IPS-18c (cell line): ENCODE results near the gene ABL2.
A peak's percentile ranks its signal among the peaks of the same experiment; 100 is the strongest.

Source experiments
- H3K4me3 ChIP-seq: 2 replicates; pipeline ENCODE4 v1.7.0; 2013; ENCODE audit warnings: low read depth, mild to moderate bottlenecking, low read length, moderate library complexity; ENCODE audit not compliant: insufficient read depth
- H3K9me3 ChIP-seq: one replicate; pipeline ENCODE4 v1.6.1; 2013; ENCODE audit warnings: mild to moderate bottlenecking, low read length, moderate library complexity; ENCODE audit not compliant: control insufficient read depth, insufficient read depth

Gene ABL2

GRCh38 chr1:179091691-179092165 lies 137.7 kb downstream of the ABL2 start:
- no peak overlapping the region for H3K4me3 ChIP-seq
- H3K9me3 ChIP-seq = peaks cover 2% of the 10 kb centered on the region

GRCh38 chr1:179090923-179091322 lies 138.6 kb downstream of the ABL2 start:
- Histone ChIP-seq H3K4me3 (no peak overlapping the region), H3K9me3 (peaks cover 2% of the 10 kb centered on the region)

GRCh38 chr1:179090522-179090921 lies 139.0 kb downstream of the ABL2 start:
- H3K9me3 ChIP-seq = peaks cover 2% of the 10 kb centered on the region
- H3K4me3 ChIP-seq = no peak overlapping the region

DNA sequence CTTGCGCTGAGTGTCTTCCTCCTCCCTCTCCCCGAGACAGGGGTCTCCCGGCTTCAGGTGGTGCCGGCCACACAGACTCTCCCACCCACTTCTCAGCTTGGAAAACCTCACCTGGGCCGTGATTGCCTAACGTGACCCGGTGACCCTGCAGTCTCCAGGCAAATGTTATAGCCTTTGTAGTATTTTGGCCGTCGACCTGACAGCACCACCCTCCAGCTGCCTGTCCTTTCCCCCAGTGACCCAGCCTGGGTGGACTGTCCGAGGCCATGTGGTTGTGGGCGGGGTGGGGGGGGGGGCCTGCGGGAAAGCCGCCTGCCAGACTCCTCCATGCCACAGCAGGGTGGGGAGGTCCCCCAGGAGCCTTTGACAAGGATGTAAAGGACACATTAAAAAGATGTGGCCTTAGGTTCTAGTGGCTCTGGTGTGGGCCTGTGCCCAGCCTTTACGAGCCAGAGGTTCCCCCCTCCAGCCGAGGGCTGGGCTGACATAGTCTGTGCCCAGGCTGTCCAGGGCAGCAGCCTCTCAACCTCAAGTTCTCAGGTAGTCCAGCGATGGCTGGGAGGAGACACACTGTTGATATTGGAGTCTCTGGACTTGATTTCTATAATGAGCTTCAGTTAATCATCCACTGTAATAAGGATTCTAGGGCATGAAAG lies 139.5 kb downstream of the ABL2 start:
- H3K4me3 ChIP-seq = no peak overlapping the region
- peaks cover 2% of the 10 kb centered on the region for H3K9me3 ChIP-seq

DNA sequence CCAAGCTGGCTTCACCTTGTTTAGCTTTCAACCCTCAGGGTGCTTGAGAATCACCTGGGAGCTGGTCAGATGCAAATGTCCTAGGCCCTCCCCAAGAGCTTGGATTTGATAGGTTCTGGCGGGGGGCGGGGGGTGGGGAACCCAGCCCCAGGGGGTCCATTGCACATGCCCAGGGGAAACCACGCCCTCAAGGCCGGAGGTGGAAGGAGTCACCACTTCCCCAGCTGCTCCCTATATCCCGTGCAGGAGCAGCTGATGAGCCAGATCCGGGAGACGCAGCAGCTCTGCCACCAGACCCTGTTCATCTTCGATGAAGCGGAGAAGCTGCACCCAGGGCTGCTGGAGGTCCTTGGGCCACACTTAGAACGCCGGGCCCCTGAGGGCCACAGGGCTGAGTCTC lies 141.8 kb downstream of the ABL2 start:
- Histone ChIP-seq H3K4me3 (peak overlapping the region; percentile 52; the same call in 1 of the 2 replicates), H3K9me3 (peaks cover 2% of the 10 kb centered on the region)

- Histone ChIP-seq H3K4me3 (no peak overlapping the region), H3K9me3 (peaks cover 2% of the 10 kb centered on the region)
Measured at GRCh38 chr1:179083533-179083932, 145.9 kb downstream of the ABL2 start.

- Histone ChIP-seq H3K4me3 (peak overlapping the region; percentile 84), H3K9me3 (peaks cover 2% of the 10 kb centered on the region)
Measured at GRCh38 chr1:179082999-179083335, 146.5 kb downstream of the ABL2 start.

DNA sequence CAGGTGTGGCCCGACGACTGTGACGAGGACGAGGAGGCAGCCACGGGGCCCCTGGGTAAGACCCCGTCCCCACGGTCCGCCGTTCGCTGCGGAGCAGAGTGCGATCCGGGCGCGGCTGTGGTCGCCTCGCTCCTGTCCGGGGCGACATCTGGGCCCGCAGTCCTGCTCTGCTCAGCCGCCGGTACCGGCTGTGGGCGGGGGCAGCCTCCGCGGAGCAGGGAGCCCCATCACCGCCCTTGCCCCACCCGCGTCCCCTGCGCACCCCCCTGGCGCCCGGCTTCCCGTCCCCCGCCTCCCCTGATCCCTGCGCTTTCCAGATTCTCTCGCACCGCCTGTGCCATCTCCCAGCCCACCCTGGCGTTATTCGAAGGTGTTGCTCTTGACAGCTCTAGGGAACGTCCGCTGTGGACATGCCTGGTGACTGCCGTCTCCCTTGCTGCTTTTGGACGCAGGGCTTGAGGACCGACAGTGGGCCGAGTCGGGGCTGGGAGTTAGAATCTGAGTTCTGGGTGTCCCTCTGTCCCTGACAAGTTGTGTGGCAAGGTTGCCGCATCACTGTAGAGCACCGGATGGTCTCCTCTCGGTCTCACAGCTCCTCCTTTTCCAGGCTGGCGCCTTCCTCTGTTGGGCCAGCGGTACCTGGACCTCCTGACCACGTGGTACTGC lies 147.0 kb downstream of the ABL2 start:
- no peaks in the 10 kb centered on the region for H3K9me3 ChIP-seq
- H3K4me3 ChIP-seq = peak overlapping the region; percentile 84

DNA sequence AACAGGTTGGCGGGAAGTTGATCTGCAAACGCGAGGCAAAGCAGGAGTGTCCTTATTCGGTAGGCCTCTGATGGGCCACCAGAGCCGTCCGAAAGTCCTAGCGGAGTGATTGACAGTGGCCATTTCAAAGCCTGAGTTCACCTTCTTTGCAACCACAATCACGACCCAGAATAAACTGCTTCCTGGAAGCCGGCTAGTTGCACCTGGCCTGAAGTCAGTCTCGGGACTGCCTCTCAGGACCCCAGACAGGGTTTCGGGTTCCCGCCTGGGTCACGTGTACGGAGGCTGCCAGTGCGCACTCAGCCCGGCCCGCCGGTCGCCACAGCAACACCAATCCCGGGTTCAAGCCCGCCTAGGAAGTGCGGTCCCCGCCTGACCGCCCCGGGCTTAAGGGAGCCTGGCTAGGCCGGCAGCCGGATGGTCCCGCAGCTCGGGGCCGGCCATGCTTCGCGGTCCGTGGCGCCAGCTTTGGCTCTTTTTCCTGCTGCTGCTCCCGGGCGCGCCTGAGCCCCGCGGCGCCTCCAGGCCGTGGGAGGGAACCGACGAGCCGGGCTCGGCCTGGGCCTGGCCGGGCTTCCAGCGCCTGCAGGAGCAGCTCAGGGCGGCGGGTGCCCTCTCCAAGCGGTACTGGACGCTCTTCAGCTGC lies 147.7 kb downstream of the ABL2 start, which contains the start of gene TOR3A:
TOR3A (plus strand) TSS at position 384 of the 646 bp plus-strand sequence; CDS start at position 443, 59 bp downstream.
- H3K9me3 ChIP-seq = no peaks in the 10 kb centered on the region
- H3K4me3 ChIP-seq = peak within 1 kb of the TSS; percentile 84

DNA sequence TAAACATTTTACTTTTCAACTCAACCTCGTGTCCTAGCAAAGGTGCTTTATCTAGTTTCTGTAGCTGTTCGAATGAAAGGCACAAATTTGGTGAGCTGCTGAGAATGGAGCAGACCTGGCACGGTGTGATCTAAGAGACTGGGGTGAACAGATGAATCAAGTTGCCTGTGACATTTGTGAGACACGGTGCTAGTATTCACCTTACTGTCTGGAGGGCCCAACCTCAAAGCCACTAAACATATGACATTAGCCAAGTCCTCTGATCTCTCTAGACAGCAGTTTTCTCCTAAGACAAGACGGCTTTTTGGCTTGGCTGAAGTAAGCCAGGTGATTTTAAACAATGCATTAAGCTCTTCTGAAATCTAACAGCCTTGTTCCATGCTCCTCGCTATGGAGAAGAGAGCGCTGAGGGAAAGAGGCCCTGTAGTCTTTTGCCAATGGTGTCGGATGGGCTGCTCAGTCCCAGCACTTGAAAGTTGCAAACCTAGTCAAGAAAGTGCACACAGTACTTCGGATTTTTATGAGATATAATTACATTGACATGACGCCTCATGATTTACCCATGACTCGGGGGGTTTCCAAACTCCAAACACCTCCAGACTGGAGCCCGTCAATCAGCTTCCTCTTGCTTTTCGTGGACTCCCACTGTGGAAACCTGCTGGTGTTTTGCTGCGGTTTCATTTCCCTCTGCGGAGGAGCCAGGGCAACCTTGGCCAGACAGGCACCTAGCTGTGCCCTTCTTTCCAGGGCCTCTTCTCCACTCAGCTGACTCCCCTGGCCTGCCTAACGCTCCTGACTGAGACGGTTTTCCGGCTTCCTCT lies 148.4 kb downstream of the ABL2 start:
- H3K9me3 ChIP-seq = no peaks in the 10 kb centered on the region
- peak overlapping the region; percentile 84; the same call in 1 of the 2 replicates for H3K4me3 ChIP-seq

GRCh38 chr1:179079113-179079761 lies 150.2 kb downstream of the ABL2 start:
- Histone ChIP-seq H3K9me3 (no peaks in the 10 kb centered on the region), H3K4me3 (no peak overlapping the region)

GRCh38 chr1:179077396-179077795 lies 152.1 kb downstream of the ABL2 start:
- Histone ChIP-seq H3K9me3 (no peaks in the 10 kb centered on the region), H3K4me3 (no peak overlapping the region)

GRCh38 chr1:179066471-179066870 lies 163.0 kb downstream of the ABL2 start:
- no peaks in the 10 kb centered on the region for H3K9me3 ChIP-seq

DNA sequence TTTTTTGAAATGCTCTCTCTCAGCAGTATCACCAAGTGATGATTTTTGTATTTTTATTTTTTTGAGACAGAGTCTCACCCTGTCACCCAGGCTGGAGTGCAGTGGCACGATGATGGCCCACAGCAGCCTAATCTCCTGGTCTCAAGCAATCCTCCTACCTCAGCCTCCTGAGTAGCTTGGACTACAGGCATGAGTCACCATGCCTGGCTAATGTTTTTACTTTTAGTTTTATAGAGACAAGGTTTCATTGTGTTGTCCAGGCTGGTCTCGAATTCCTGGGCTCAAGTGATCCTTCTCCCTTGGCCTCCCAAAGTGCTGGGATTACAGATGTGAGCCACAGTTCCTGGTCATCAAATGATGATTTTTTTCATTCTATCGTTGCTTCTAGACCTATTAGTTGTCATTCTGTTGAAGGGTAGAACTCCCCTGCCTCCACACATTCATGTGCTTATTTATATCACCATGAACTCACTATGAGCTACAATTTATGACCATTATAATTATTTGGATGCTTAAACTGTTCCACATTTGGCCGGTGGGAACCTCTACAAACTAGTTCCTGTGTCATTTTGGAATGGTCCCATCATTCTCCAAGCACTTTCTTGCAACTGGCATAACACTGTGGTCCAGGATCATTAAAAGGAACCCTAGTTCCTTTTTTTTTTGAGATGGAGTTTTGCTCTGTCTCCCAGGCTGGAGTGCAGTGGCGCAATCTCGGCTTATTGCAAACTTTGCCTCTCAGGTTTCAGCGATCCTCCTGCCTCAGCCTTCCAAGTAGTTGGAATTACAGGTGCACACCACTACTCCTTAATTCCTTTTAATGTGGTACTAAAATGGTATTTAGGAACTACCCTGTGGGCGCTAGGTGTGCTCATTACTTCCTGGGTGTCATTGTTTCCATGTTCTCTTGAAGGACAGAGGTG lies 167.9 kb downstream of the ABL2 start:
- Histone ChIP-seq H3K4me3 (no peak overlapping the region), H3K9me3 (no peaks in the 10 kb centered on the region)

More at GRCh38 chr1:179066471-179066870, 163.0 kb downstream of the ABL2 start:
- H3K4me3 ChIP-seq = no peak overlapping the region

DNA sequence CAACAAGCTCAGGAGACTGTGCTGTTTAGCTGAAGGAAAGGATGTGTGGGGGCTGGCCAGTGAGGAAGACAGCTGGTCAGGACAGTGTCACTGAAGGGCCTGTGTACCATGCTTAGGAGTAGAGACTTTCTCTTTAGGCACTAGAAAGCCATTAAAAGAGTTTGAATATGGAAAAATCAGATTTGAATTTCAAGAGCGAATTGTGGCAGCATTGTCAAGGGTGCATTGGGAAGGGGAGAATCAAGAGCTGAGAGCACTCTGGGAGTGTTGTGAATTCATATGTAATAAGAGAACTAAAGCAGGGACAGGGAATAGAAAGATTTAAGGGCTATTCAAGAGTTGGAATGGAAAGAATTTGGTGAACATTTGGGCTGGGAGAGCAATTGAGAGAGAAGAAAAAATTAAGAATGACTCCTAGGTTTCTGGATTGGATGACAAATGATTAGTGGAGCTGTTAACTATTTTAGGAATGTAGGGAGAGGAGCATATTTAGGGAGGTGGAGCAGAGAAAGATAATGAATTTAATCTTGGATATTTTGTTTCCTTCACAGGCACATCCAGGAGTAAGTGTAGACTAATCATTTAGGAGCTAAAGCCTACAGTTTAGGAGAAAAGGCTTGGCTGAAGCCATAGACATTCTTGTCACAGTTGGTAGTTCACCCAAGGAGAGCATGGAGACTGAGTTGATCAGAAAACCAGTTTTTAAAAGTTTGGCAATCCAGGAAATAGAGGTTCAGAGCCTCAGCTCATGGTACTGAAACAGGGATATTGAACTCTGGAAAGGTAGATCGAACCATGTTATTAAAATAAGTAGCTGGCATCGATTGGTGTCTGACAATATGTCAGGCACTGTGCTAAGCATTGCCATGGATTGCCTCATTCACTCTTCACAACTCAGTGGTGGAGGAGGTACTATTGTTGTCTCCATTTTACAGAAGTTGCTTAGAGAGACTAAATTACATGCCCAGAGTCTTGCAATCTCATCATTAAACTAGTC lies 170.7 kb downstream of the ABL2 start:
- no peaks in the 10 kb centered on the region for H3K9me3 ChIP-seq
- H3K4me3 ChIP-seq = no peak overlapping the region
